ENCODE measurements around the gene ABI3BP.

ABI3BP gene

DNA sequence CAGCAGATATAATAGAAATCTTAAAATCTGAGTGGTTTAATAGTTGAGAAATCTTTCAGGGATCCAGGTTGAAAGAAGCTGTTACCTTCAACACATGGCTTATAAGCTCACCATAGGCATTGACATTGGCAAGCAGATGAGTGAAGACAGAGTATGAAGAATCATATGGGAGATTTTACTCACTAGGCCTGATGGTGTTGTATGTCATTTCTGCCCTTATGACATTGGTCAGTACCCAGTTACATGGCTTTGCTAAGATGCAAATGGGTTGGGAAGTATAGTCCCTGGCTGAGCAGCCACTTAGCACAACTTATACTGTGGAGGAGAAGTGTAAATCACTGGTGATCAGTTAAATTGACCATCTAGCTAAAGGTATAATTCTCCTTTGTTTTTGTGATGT lies 278.0 kb downstream of the ABI3BP start:
- DNase-seq: no peak

- peak; percentile 72 for DNase-seq
These were observed 282.8 kb downstream of the ABI3BP start for GRCh38 chr3:100710261-100710968.

- peak; percentile 38 for DNase-seq
These were observed 283.4 kb downstream of the ABI3BP start for GRCh38 chr3:100709842-100710260.

- peak; percentile 98 for DNase-seq
These were observed 284.0 kb downstream of the ABI3BP start, which contains the start of gene TFG for GRCh38 chr3:100708989-100709841. Gene TFG, plus strand, starts transcription at chr3:100709494. Its CDS starts 4,192 bp downstream, at chr3:100713686.

- no peak for DNase-seq
These were observed 284.6 kb downstream of the ABI3BP start for GRCh38 chr3:100708644-100708988.

GRCh38 chr3:100706365-100706764 lies 286.9 kb downstream of the ABI3BP start:
- DNase-seq: no peak

DNA sequence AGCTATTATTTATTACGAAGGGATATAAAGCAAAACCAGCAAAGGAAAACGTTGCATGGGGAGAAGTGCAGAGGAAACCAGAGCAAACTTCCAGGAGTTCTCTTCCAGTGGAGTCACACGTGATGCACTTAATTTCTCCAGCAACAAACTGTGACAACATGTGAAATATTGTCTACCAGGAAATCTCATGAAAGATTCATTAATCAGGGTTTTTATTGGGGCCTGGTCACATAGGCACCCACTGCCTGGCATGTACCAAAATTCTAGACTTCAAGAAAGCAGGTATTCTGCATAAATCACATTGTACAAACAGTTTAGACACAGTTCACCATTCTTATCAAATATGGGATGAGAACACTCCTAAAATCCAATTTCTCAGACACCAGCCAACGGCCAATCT lies 289.4 kb downstream of the ABI3BP start:
- no peak for DNase-seq

- no peak for DNase-seq
These were observed 290.3 kb downstream of the ABI3BP start for GRCh38 chr3:100702980-100703345.

DNA sequence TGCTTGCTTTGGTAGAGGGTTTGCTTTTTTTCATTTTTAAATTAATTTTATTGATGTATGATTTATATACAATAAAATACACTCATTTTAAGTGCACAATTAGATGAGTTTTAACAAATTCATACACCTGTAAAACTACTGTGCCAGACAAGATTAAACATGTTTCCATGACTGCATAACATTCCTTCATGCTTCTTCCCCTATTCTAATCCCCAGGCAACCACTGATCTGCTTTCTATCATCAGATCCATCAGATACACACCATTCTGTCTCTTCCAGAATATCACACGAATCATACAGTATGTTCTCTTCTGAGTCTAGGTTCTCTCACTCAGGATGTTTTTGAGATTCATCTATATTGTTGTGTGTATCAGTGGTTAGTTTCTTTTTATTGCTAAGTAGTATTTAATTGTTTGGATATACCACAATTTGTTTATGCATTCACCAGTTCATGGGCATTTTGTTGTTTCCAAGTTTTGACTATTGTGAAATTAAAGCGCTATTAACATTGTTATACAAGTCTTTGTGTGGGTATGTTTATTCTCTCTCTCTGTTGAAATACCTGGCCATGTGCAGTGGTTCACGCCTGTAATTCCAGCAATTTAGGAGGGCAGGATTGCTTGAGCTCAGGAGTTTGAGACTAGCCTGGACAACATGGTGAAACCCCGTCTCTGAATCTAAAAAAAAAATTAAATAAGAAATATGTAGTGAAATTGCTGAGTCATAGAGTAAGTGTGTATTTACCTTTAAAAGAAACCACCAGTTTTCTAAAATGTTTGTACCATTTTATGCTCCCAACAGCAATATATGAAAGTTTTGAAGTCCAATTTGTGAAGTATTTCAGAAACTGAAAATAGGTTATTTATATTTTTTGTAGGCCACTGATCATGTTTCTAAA lies 290.9 kb downstream of the ABI3BP start:
- no peak for DNase-seq

GRCh38 chr3:100700708-100701107 lies 292.5 kb downstream of the ABI3BP start:
- DNase-seq: no peak
